Measurements from ENCODE around the gene PPAT. TPM values are rescaled to one million over a fixed set of nuclear protein-coding genes. Genes with fewer than 3 reads are reported as not detected.

The PPAT gene
- total and polyA plus RNA-seq, 4 donors: 3.7 to 11.0 (median 5.7) TPM

DNA sequence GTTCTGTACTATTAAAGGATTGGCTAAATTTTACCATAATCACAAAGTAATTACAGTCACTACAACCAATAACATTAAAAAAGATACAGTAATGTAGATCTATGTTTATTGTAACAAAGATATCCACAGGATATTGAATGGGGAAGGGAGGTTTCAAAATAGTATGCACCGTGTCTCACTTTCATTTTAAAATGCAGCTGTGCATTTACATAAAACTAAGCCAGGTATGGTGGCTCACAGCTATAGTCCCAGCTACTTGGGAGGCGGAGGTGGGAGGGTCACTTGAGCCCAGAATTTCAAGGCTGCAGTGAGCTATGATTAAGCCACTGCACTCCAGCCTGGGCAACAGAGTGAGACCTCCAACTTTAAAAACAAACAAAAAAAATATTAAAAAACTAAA is 40.5 kb upstream of the PPAT start:
- peaks cover 10 to 66% (median 58%) of the 10 kb centered on the region in 4 donors for H3K36me3 ChIP-seq (ENCODE audit: control insufficient read depth in 4 of 4, insufficient read depth in 3 of 4, low read depth in 1 of 4, low read length in 3 of 4)
- TF ChIP-seq HNF4G (IDR thresholded peaks at IDR 0.05) (no peak), FOXA2 (IDR thresholded peaks at IDR 0.05) (no peak), SP1 (IDR thresholded peaks at IDR 0.05) (no peak), FOXA1 (IDR thresholded peaks at IDR 0.05) (no peak), HNF4A (conservative IDR thresholded peaks at IDR 0.05) (no peak), RAD21 (IDR thresholded peaks at IDR 0.05) (no peak), NR2F2 (IDR thresholded peaks at IDR 0.05) (no peak), RXRA (IDR thresholded peaks at IDR 0.05) (no peak), EGR1 (IDR thresholded peaks at IDR 0.05; ENCODE audit: low read depth in 2 of 2) (no peak), GABPA (IDR thresholded peaks at IDR 0.05 in 1 of 2, conservative IDR thresholded peaks at IDR 0.05 in 1 of 2) (no peak), JUND (IDR thresholded peaks at IDR 0.05) (no peak), YY1 (IDR thresholded peaks at IDR 0.05) (no peak), TAF1 (conservative IDR thresholded peaks at IDR 0.05) (no peak)
- TF ChIP-seq, protein P1, sequence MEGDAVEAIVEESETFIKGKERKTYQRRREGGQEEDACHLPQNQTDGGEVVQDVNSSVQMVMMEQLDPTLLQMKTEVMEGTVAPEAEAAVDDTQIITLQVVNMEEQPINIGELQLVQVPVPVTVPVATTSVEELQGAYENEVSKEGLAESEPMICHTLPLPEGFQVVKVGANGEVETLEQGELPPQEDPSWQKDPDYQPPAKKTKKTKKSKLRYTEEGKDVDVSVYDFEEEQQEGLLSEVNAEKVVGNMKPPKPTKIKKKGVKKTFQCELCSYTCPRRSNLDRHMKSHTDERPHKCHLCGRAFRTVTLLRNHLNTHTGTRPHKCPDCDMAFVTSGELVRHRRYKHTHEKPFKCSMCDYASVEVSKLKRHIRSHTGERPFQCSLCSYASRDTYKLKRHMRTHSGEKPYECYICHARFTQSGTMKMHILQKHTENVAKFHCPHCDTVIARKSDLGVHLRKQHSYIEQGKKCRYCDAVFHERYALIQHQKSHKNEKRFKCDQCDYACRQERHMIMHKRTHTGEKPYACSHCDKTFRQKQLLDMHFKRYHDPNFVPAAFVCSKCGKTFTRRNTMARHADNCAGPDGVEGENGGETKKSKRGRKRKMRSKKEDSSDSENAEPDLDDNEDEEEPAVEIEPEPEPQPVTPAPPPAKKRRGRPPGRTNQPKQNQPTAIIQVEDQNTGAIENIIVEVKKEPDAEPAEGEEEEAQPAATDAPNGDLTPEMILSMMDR (IDR thresholded peaks at IDR 0.05; ENCODE audit: low read depth, low read length, missing input control): no peak
- TF ChIP-seq, protein P2, sequence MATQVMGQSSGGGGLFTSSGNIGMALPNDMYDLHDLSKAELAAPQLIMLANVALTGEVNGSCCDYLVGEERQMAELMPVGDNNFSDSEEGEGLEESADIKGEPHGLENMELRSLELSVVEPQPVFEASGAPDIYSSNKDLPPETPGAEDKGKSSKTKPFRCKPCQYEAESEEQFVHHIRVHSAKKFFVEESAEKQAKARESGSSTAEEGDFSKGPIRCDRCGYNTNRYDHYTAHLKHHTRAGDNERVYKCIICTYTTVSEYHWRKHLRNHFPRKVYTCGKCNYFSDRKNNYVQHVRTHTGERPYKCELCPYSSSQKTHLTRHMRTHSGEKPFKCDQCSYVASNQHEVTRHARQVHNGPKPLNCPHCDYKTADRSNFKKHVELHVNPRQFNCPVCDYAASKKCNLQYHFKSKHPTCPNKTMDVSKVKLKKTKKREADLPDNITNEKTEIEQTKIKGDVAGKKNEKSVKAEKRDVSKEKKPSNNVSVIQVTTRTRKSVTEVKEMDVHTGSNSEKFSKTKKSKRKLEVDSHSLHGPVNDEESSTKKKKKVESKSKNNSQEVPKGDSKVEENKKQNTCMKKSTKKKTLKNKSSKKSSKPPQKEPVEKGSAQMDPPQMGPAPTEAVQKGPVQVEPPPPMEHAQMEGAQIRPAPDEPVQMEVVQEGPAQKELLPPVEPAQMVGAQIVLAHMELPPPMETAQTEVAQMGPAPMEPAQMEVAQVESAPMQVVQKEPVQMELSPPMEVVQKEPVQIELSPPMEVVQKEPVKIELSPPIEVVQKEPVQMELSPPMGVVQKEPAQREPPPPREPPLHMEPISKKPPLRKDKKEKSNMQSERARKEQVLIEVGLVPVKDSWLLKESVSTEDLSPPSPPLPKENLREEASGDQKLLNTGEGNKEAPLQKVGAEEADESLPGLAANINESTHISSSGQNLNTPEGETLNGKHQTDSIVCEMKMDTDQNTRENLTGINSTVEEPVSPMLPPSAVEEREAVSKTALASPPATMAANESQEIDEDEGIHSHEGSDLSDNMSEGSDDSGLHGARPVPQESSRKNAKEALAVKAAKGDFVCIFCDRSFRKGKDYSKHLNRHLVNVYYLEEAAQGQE (IDR thresholded peaks at IDR 0.05): no peak
- TF ChIP-seq, protein P3, sequence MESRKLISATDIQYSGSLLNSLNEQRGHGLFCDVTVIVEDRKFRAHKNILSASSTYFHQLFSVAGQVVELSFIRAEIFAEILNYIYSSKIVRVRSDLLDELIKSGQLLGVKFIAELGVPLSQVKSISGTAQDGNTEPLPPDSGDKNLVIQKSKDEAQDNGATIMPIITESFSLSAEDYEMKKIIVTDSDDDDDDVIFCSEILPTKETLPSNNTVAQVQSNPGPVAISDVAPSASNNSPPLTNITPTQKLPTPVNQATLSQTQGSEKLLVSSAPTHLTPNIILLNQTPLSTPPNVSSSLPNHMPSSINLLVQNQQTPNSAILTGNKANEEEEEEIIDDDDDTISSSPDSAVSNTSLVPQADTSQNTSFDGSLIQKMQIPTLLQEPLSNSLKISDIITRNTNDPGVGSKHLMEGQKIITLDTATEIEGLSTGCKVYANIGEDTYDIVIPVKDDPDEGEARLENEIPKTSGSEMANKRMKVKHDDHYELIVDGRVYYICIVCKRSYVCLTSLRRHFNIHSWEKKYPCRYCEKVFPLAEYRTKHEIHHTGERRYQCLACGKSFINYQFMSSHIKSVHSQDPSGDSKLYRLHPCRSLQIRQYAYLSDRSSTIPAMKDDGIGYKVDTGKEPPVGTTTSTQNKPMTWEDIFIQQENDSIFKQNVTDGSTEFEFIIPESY (IDR thresholded peaks at IDR 0.05): no peak
- TF ChIP-seq, protein P4, sequence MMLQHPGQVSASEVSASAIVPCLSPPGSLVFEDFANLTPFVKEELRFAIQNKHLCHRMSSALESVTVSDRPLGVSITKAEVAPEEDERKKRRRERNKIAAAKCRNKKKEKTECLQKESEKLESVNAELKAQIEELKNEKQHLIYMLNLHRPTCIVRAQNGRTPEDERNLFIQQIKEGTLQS (IDR thresholded peaks at IDR 0.05): no peak
- TF ChIP-seq, protein P5, sequence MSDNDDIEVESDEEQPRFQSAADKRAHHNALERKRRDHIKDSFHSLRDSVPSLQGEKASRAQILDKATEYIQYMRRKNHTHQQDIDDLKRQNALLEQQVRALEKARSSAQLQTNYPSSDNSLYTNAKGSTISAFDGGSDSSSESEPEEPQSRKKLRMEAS (IDR thresholded peaks at IDR 0.05): no peak

More for the DNA sequence above, 40.5 kb upstream of the PPAT start:
- Histone ChIP-seq H3K9ac (ENCODE audit: low read depth in 1 of 2, low read length in 2 of 2) (no peak overlapping the region), H3K9me3 (ENCODE audit: control insufficient read depth in 4 of 4, low read length in 3 of 4) (no peaks in the 10 kb centered on the region), H3K27me3 (ENCODE audit: control insufficient read depth in 4 of 4, insufficient read depth in 4 of 4, low read length in 3 of 4) (no peaks in the 10 kb centered on the region), H3K4me1 (ENCODE audit: control insufficient read depth in 4 of 4, insufficient read depth in 4 of 4, low read length in 3 of 4) (no peaks in the 10 kb centered on the region), H3K4me3 (ENCODE audit: low read depth in 1 of 3, low read length in 3 of 3) (no peak overlapping the region), H3K27ac (ENCODE audit: low read depth in 1 of 2, low read length in 2 of 2) (no peak overlapping the region)
- DNase-seq (ENCODE audit: low spot score): no peak
- WGBS: 93% methylated on average over 2 of the region's 2 CpGs
